ENCODE results near the gene ATP2B2.

ATP2B2 gene

DNA sequence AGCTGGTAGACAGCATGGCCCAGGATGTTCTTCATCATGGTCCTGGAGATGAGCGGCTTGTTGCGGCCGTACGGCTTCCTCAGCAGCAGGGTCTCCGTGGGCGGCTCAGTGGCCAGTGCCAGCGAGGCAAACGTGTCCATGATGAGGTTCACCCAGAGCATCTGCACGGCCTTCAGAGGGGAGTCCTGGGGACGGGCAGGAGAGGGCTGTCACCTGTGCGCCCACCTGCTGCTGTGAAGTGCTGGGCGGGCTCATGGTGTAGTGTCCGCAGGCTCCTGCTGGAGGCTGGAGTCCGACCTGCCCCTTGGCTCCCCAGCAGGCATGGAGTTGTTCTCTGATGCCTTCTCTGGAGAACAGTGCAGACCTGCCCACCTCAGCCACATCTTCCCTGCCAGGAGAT is 162.6 kb downstream of the ATP2B2 start:
- Histone ChIP-seq H2AFZ (ENCODE audit: insufficient read depth, low read length, poor library complexity) (no peak overlapping the region), H3K4me2 (ENCODE audit: low read length) (no peak overlapping the region), H2BK120ac (ENCODE audit: insufficient read depth, low read length, poor library complexity) (no peak overlapping the region), H3K27ac (ENCODE audit: low read depth, low read length) (no peak overlapping the region), H4K8ac (ENCODE audit: low read depth, low read length) (no peak overlapping the region), H3K4ac (ENCODE audit: low read depth, low read length) (no peak overlapping the region), H2BK5ac (ENCODE audit: low read depth, low read length, poor library complexity) (no peak overlapping the region), H4K12ac (ENCODE audit: low read depth, low read length) (no peak overlapping the region), H3K18ac (ENCODE audit: low read length) (no peak overlapping the region), H3K27me3 (ENCODE audit: insufficient read depth, low read length) (no peaks in the 10 kb centered on the region), H3K9ac (ENCODE audit: low read length) (no peak overlapping the region), H4K91ac (ENCODE audit: low read depth, low read length) (no peak overlapping the region), H3K4me3 (ENCODE audit: low read depth, low read length) (no peak overlapping the region), H3K4me1 (ENCODE audit: control insufficient read depth in 1 of 2, insufficient read depth in 2 of 2, low read length in 2 of 2) (no peaks in the 10 kb centered on the region), H2AK5ac (ENCODE audit: low read length) (no peak overlapping the region), H3K79me1 (ENCODE audit: low read length) (no peaks in the 10 kb centered on the region), H3K36me3 (ENCODE audit: control insufficient read depth in 1 of 2, insufficient read depth in 2 of 2, low read length in 2 of 2) (no peaks in the 10 kb centered on the region), H3K14ac (ENCODE audit: low read length) (no peak overlapping the region), H2BK12ac (ENCODE audit: low read length) (no peak overlapping the region), H3K9me3 (ENCODE audit: insufficient read depth, low read depth, low read length) (no peaks in the 10 kb centered on the region), H3K23ac (ENCODE audit: low read length) (no peak overlapping the region), H3K79me2 (ENCODE audit: control insufficient read depth, insufficient read depth, low read length, poor library complexity) (no peaks in the 10 kb centered on the region)
- DNase-seq: no peak
- no CpG with 5 or more reads among the region's 14 CpGs for WGBS (ENCODE audit: extremely low coverage, insufficient coverage, insufficient read length)

DNA sequence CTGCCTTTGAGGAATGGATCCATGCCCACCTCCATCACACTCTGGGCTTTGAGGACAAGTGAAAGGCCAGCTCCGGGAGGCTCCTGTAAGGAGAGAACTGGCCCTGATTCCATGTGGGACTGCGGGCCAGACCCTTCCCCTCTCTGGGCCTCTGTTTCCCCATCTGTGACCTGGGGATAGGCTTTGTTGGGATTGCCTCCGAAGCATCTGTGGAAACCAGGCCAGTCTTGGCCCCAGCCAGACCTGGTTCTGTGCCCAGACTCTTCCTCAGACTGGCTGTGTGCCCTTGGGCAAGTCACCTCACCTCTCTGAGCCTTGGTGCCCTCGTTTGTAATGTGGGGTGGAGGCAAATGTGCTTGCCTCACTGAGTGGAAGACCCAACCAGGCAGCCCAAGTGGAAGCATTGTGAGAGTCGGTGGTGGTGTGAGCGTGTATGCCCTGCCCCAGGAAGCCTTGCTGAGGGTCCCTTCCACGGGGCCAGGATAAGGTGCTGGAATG is 163.4 kb downstream of the ATP2B2 start:
- H2AK5ac ChIP-seq (ENCODE audit: low read length): no peak overlapping the region
- H3K79me1 ChIP-seq (ENCODE audit: low read length): no peaks in the 10 kb centered on the region
- H3K14ac ChIP-seq (ENCODE audit: low read length): no peak overlapping the region
- no peak overlapping the region for H4K8ac ChIP-seq (ENCODE audit: low read depth, low read length)
- no peak overlapping the region for H3K23ac ChIP-seq (ENCODE audit: low read length)
- H3K4me2 ChIP-seq (ENCODE audit: low read length): no peak overlapping the region
- no peaks in the 10 kb centered on the region for H3K36me3 ChIP-seq (ENCODE audit: control insufficient read depth in 1 of 2, insufficient read depth in 2 of 2, low read length in 2 of 2)
- H3K79me2 ChIP-seq (ENCODE audit: control insufficient read depth, insufficient read depth, low read length, poor library complexity): no peaks in the 10 kb centered on the region
- no peak overlapping the region for H3K9ac ChIP-seq (ENCODE audit: low read length)
- no peak overlapping the region for H4K91ac ChIP-seq (ENCODE audit: low read depth, low read length)
- no peaks in the 10 kb centered on the region for H3K27me3 ChIP-seq (ENCODE audit: insufficient read depth, low read length)
- H3K4ac ChIP-seq (ENCODE audit: low read depth, low read length): no peak overlapping the region
- no peak overlapping the region for H4K12ac ChIP-seq (ENCODE audit: low read depth, low read length)
- no peak overlapping the region for H2BK5ac ChIP-seq (ENCODE audit: low read depth, low read length, poor library complexity)
- no peak overlapping the region for H2BK120ac ChIP-seq (ENCODE audit: insufficient read depth, low read length, poor library complexity)
- no peak overlapping the region for H2AFZ ChIP-seq (ENCODE audit: insufficient read depth, low read length, poor library complexity)
- H3K4me1 ChIP-seq (ENCODE audit: control insufficient read depth in 1 of 2, insufficient read depth in 2 of 2, low read length in 2 of 2): no peaks in the 10 kb centered on the region
- no peak for DNase-seq
- no peak overlapping the region for H3K4me3 ChIP-seq (ENCODE audit: low read depth, low read length)
- H2BK12ac ChIP-seq (ENCODE audit: low read length): no peak overlapping the region
- no CpG with 5 or more reads among the region's 7 CpGs for WGBS (ENCODE audit: extremely low coverage, insufficient coverage, insufficient read length)
- H3K27ac ChIP-seq (ENCODE audit: low read depth, low read length): no peak overlapping the region
- H3K9me3 ChIP-seq (ENCODE audit: insufficient read depth, low read depth, low read length): no peaks in the 10 kb centered on the region
- no peak overlapping the region for H3K18ac ChIP-seq (ENCODE audit: low read length)

DNA sequence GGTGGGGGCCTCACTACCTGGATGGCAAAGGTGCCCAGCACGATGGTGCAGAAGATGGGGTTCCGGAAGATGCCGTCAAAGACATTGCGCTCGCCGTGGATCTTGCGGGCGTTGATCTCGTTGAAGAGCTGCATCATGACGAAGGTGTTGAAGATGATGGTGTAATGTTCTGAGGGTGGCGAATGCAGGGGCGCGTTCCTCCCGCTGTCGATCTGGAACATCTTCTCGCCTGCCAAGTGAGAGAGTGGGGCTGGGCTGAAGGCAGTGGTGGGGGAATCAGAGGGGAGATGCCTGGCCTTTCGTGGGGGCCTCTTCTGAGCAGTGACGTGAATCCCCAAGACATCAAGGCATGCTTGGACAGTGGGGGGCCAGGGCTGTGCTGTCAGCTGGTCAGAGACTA is 164.9 kb downstream of the ATP2B2 start:
- Histone ChIP-seq H4K12ac (ENCODE audit: low read depth, low read length) (no peak overlapping the region), H3K14ac (ENCODE audit: low read length) (no peak overlapping the region), H3K27me3 (ENCODE audit: insufficient read depth, low read length) (no peaks in the 10 kb centered on the region), H4K8ac (ENCODE audit: low read depth, low read length) (no peak overlapping the region), H3K4me3 (ENCODE audit: low read depth, low read length) (no peak overlapping the region), H3K23ac (ENCODE audit: low read length) (no peak overlapping the region), H2AFZ (ENCODE audit: insufficient read depth, low read length, poor library complexity) (no peak overlapping the region), H3K4me2 (ENCODE audit: low read length) (no peak overlapping the region), H3K18ac (ENCODE audit: low read length) (no peak overlapping the region), H3K9me3 (ENCODE audit: insufficient read depth, low read depth, low read length) (no peaks in the 10 kb centered on the region), H3K9ac (ENCODE audit: low read length) (no peak overlapping the region), H3K4me1 (ENCODE audit: control insufficient read depth in 1 of 2, insufficient read depth in 2 of 2, low read length in 2 of 2) (no peaks in the 10 kb centered on the region), H3K36me3 (ENCODE audit: control insufficient read depth in 1 of 2, insufficient read depth in 2 of 2, low read length in 2 of 2) (no peaks in the 10 kb centered on the region), H3K79me2 (ENCODE audit: control insufficient read depth, insufficient read depth, low read length, poor library complexity) (no peaks in the 10 kb centered on the region), H3K27ac (ENCODE audit: low read depth, low read length) (no peak overlapping the region), H2BK5ac (ENCODE audit: low read depth, low read length, poor library complexity) (no peak overlapping the region), H3K4ac (ENCODE audit: low read depth, low read length) (no peak overlapping the region), H2BK120ac (ENCODE audit: insufficient read depth, low read length, poor library complexity) (no peak overlapping the region), H2BK12ac (ENCODE audit: low read length) (no peak overlapping the region), H4K91ac (ENCODE audit: low read depth, low read length) (no peak overlapping the region), H3K79me1 (ENCODE audit: low read length) (no peaks in the 10 kb centered on the region), H2AK5ac (ENCODE audit: low read length) (no peak overlapping the region)
- DNase-seq: no peak
- WGBS (ENCODE audit: extremely low coverage, insufficient coverage, insufficient read length): no CpG with 5 or more reads among the region's 18 CpGs

DNA sequence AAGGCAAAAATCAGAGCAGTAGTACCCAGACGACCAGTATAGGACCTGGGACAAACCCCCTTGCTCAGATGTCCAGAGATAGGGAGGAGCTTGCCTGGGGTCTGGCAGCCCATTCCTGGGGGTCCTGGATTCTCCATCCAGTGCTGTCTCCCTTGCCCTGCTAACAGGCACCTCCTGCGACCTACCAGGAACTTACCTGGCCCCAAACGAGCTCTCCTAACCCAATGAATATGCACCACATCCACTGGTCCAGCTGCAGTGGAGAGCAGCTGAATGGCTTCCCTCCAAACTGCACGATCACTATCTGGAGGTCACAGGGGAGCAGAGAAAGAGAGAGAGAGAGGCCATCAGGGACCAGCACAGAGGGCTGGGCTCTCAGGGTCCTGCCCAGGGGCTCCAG is 165.3 kb downstream of the ATP2B2 start:
- no peaks in the 10 kb centered on the region for H3K27me3 ChIP-seq (ENCODE audit: insufficient read depth, low read length)
- H3K9me3 ChIP-seq (ENCODE audit: insufficient read depth, low read depth, low read length): no peaks in the 10 kb centered on the region
- no peak overlapping the region for H2AK5ac ChIP-seq (ENCODE audit: low read length)
- no peaks in the 10 kb centered on the region for H3K4me1 ChIP-seq (ENCODE audit: control insufficient read depth in 1 of 2, insufficient read depth in 2 of 2, low read length in 2 of 2)
- no peaks in the 10 kb centered on the region for H3K36me3 ChIP-seq (ENCODE audit: control insufficient read depth in 1 of 2, insufficient read depth in 2 of 2, low read length in 2 of 2)
- H4K91ac ChIP-seq (ENCODE audit: low read depth, low read length): no peak overlapping the region
- H2AFZ ChIP-seq (ENCODE audit: insufficient read depth, low read length, poor library complexity): no peak overlapping the region
- H2BK5ac ChIP-seq (ENCODE audit: low read depth, low read length, poor library complexity): no peak overlapping the region
- H3K4me2 ChIP-seq (ENCODE audit: low read length): no peak overlapping the region
- H4K12ac ChIP-seq (ENCODE audit: low read depth, low read length): no peak overlapping the region
- no peak overlapping the region for H3K14ac ChIP-seq (ENCODE audit: low read length)
- WGBS (ENCODE audit: extremely low coverage, insufficient coverage, insufficient read length): no CpG with 5 or more reads among the region's 4 CpGs
- no peak overlapping the region for H3K4me3 ChIP-seq (ENCODE audit: low read depth, low read length)
- no peaks in the 10 kb centered on the region for H3K79me2 ChIP-seq (ENCODE audit: control insufficient read depth, insufficient read depth, low read length, poor library complexity)
- no peak overlapping the region for H3K23ac ChIP-seq (ENCODE audit: low read length)
- H3K18ac ChIP-seq (ENCODE audit: low read length): no peak overlapping the region
- H3K9ac ChIP-seq (ENCODE audit: low read length): no peak overlapping the region
- H4K8ac ChIP-seq (ENCODE audit: low read depth, low read length): no peak overlapping the region
- no peak for DNase-seq
- no peak overlapping the region for H2BK12ac ChIP-seq (ENCODE audit: low read length)
- no peaks in the 10 kb centered on the region for H3K79me1 ChIP-seq (ENCODE audit: low read length)
- no peak overlapping the region for H3K4ac ChIP-seq (ENCODE audit: low read depth, low read length)
- no peak overlapping the region for H2BK120ac ChIP-seq (ENCODE audit: insufficient read depth, low read length, poor library complexity)
- H3K27ac ChIP-seq (ENCODE audit: low read depth, low read length): no peak overlapping the region
